ENCODE data around the gene AHNAK. TPM values are rescaled to one million over a fixed set of nuclear protein-coding genes. Genes with fewer than 3 reads are reported as not detected.

Gene AHNAK
- total RNA-seq, 2 experiments from 2014 or later: 0.21 to 0.28 TPM

DNA sequence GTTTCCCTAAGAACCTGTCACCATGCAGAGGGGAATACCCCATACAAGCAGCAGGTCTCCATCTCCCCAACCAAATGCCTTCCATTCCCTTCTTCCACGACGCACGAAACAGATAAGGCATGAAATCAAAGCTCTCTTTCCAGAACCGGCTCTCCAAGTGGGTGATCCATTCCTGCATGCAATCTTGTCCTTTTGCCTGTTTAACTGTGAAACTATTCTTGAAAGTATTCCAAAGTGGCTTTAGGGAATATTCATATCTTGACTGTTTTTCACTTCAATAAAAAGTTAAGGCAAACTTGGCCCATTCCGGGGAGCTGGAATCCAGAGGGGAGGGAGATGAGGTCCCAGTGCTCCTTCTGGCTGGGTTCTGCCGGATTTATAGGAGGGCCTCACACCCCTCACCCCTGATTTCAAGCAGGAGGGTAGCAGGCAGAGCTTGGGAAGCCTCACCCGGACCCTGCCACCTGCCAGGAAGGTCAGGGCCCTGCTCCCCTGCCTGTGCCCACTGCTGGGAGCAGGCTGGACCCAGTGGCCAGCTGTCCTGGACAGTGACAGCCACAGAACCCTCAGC, 66.9 kb downstream of the AHNAK start:
- no peaks in the 10 kb centered on the region for H3K79me2 ChIP-seq (ENCODE audit: insufficient read depth, low read depth, low read length)
- no peaks in the 10 kb centered on the region for H3K4me1 ChIP-seq (ENCODE audit: insufficient read depth, low read length, poor library complexity, severe bottlenecking)
- H4K20me1 ChIP-seq (ENCODE audit: insufficient read depth, low read length): no peaks in the 10 kb centered on the region
- no peak overlapping the region for H3K4me2 ChIP-seq (ENCODE audit: low read length)
- no peak for DNase-seq (ENCODE audit: low spot score)
- no peaks in the 10 kb centered on the region for H3K9me2 ChIP-seq (ENCODE audit: insufficient read depth, low read length)
- no peaks in the 10 kb centered on the region for H3K36me3 ChIP-seq (ENCODE audit: insufficient read depth, low read length)
- no peak for TF ChIP-seq CTCF (conservative IDR thresholded peaks at IDR 0.05; ENCODE audit: low read length)
- TF ChIP-seq EZH2phosphoT487 (IDR thresholded peaks at IDR 0.05; ENCODE audit: borderline replicate concordance, low read depth, low read length): no peak
- CTCF ChIA-PET (ENCODE audit: unreplicated experiment): no interaction called here
- H3K27ac ChIP-seq (ENCODE audit: low read depth, low read length, poor library complexity, severe bottlenecking): no peak overlapping the region
- H3K9me3 ChIP-seq (ENCODE audit: low read length): no peaks in the 10 kb centered on the region
- H3K4me3 ChIP-seq (ENCODE audit: low read depth, low read length, poor library complexity, severe bottlenecking): no peak overlapping the region
- intact Hi-C loops (cut with micrococcal nuclease; ENCODE audit: unreplicated experiment): no loop called here
- H2AFZ ChIP-seq (ENCODE audit: low read length): no peak overlapping the region
- BruUV-seq (replicated peaks): no TSS peak
- POLR2A ChIA-PET: interaction anchor here (0.7 kb wide), 1 partner anchor 13 kb away, joined by 4 read pairs; no protein-coding TSS in a partner anchor

DNA sequence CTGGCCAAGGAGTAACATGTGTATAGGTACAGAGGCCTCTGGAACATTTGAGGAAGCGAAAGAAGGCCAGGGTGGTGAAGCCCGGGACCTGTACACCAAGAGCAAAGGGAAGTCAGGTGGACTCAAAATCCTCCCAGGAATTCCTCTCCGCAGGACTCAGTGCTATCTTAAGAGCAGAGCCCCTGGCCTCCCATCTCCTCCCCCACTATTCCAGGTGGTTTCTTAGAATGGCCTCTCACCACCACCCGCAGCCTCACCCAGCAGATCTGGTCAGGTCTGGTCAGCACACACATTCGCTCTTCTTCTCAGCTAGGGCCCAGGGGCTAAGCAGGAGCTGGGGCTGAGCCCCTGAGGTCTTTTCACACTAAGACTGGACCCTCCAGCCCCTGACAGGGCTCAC, 68.7 kb downstream of the AHNAK start:
- H2AFZ ChIP-seq (ENCODE audit: low read length): no peak overlapping the region

More for the DNA sequence above, 68.7 kb downstream of the AHNAK start:
- DNase-seq (ENCODE audit: low spot score): no peak
- ChIA-PET POLR2A (no interaction called here), CTCF (ENCODE audit: unreplicated experiment) (no interaction called here)
- no peaks in the 10 kb centered on the region for H3K4me1 ChIP-seq (ENCODE audit: insufficient read depth, low read length, poor library complexity, severe bottlenecking)
- BruUV-seq (replicated peaks): no TSS peak
- H3K27ac ChIP-seq (ENCODE audit: low read depth, low read length, poor library complexity, severe bottlenecking): no peak overlapping the region
- H3K9me2 ChIP-seq (ENCODE audit: insufficient read depth, low read length): no peaks in the 10 kb centered on the region
- H4K20me1 ChIP-seq (ENCODE audit: insufficient read depth, low read length): no peaks in the 10 kb centered on the region
- intact Hi-C loops (cut with micrococcal nuclease; ENCODE audit: unreplicated experiment): no loop called here
- no peak for TF ChIP-seq EZH2phosphoT487 (IDR thresholded peaks at IDR 0.05; ENCODE audit: borderline replicate concordance, low read depth, low read length)
- TF ChIP-seq CTCF (conservative IDR thresholded peaks at IDR 0.05; ENCODE audit: low read length): no peak
- no peaks in the 10 kb centered on the region for H3K36me3 ChIP-seq (ENCODE audit: insufficient read depth, low read length)
- H3K9me3 ChIP-seq (ENCODE audit: low read length): no peaks in the 10 kb centered on the region
- H3K79me2 ChIP-seq (ENCODE audit: insufficient read depth, low read depth, low read length): no peaks in the 10 kb centered on the region
- no peak overlapping the region for H3K4me3 ChIP-seq (ENCODE audit: low read depth, low read length, poor library complexity, severe bottlenecking)
- H3K4me2 ChIP-seq (ENCODE audit: low read length): no peak overlapping the region

All from OCI-LY7 (cell line).